Effector memory CD4-positive, alpha-beta T cell (primary cell): ENCODE measurements around the gene SPTLC1.
"Not testable (repeated sequence)": the region's sequence is repeated elsewhere in the genome, so short reads cannot be mapped to it uniquely, and the experiment has no call there.

Experiments used
- DNase-seq, 3 donors: peaks; one replicate each; pipeline ENCODE4 v3.0.0-alpha.2; 2020
- H3K27ac ChIP-seq: 2 replicates; pipeline ENCODE4 v1.7.0; 2013; ENCODE audit warnings: mild to moderate bottlenecking, low read length, moderate library complexity; ENCODE audit not compliant: insufficient read depth, poor library complexity, severe bottlenecking
- H3K27me3 ChIP-seq: replicated peaks from 2 replicates; pipeline ENCODE4 v1.7.0; 2013; ENCODE audit warnings: mild to moderate bottlenecking, low read length; ENCODE audit not compliant: insufficient read depth, control insufficient read depth, poor library complexity, severe bottlenecking
- H3K36me3 ChIP-seq: 2 replicates; pipeline ENCODE4 v1.7.0; 2013; ENCODE audit warnings: mild to moderate bottlenecking, low read length, moderate library complexity; ENCODE audit not compliant: control insufficient read depth, insufficient read depth
- H3K4me1 ChIP-seq: 2 replicates; pipeline ENCODE4 v1.7.0; 2013; ENCODE audit warnings: low read length, mild to moderate bottlenecking; ENCODE audit not compliant: control insufficient read depth, insufficient read depth, poor library complexity, severe bottlenecking
- H3K4me3 ChIP-seq: 2 replicates; pipeline ENCODE4 v1.7.0; 2013; ENCODE audit warnings: low read length, low read depth, mild to moderate bottlenecking; ENCODE audit not compliant: insufficient read depth, poor library complexity, severe bottlenecking
- H3K9me3 ChIP-seq: 2 replicates; pipeline ENCODE4 v1.7.0; 2013; ENCODE audit warnings: mild to moderate bottlenecking, low read length, moderate library complexity; ENCODE audit not compliant: control insufficient read depth

Gene SPTLC1

GRCh38 chr9:92132501-92132900, 17.3 kb upstream of the SPTLC1 start:
- Histone ChIP-seq H3K27ac (no peak overlapping the region), H3K27me3 (no peaks in the 10 kb centered on the region), H3K9me3 (no peaks in the 10 kb centered on the region), H3K4me1 (peaks cover 5% of the 10 kb centered on the region), H3K4me3 (no peak overlapping the region), H3K36me3 (no peaks in the 10 kb centered on the region)
- DNase-seq, result no peak

- H3K27me3 ChIP-seq, result no peaks in the 10 kb centered on the region
- no peak overlapping the region for H3K27ac ChIP-seq
- DNase-seq, result no peak
- no peaks in the 10 kb centered on the region for H3K36me3 ChIP-seq
- H3K4me3 ChIP-seq, result no peak overlapping the region
- H3K4me1 ChIP-seq, result no peaks in the 10 kb centered on the region
- no peaks in the 10 kb centered on the region for H3K9me3 ChIP-seq
Observed at GRCh38 chr9:92122800-92123199, 7.6 kb upstream of the SPTLC1 start.

- no peaks in the 10 kb centered on the region for H3K36me3 ChIP-seq
- no peaks in the 10 kb centered on the region for H3K9me3 ChIP-seq
- H3K4me1 ChIP-seq, result no peaks in the 10 kb centered on the region
- H3K4me3 ChIP-seq, result no peak overlapping the region
- DNase-seq, result no peak
- H3K27me3 ChIP-seq, result no peaks in the 10 kb centered on the region
- no peak overlapping the region for H3K27ac ChIP-seq
Observed at GRCh38 chr9:92122061-92122460, 6.8 kb upstream of the SPTLC1 start.

DNA sequence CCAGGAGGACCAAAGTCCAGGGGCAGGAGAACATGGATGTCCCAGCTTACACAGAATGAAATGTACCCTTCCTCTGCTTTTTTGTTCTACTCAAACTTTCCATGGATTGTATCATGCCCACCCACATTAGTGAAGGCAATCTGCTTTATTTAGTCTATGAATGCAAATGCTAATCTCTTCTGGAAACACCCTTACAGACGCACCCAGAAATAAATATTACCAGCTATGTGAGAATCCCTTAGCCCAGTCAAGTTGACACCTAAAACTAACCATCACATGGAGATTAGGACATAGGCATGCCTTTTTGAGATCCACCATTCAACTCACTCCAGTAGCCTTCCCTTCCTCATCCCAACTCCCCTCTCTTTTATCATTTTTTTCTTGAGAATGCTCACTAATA, 6.1 kb upstream of the SPTLC1 start:
- no peak overlapping the region for H3K27ac ChIP-seq
- no peaks in the 10 kb centered on the region for H3K9me3 ChIP-seq
- no peak overlapping the region for H3K4me3 ChIP-seq
- H3K4me1 ChIP-seq, result no peaks in the 10 kb centered on the region
- H3K27me3 ChIP-seq, result no peaks in the 10 kb centered on the region
- DNase-seq, result no peak
- H3K36me3 ChIP-seq, result no peaks in the 10 kb centered on the region

- H3K27me3 ChIP-seq, result no peaks in the 10 kb centered on the region
- H3K27ac ChIP-seq, result no peak overlapping the region
- no peaks in the 10 kb centered on the region for H3K36me3 ChIP-seq
- no peaks in the 10 kb centered on the region for H3K4me1 ChIP-seq
- H3K4me3 ChIP-seq, result no peak overlapping the region
- no peak for DNase-seq
- no peaks in the 10 kb centered on the region for H3K9me3 ChIP-seq
Observed at GRCh38 chr9:92120138-92120537, 4.9 kb upstream of the SPTLC1 start.

DNA sequence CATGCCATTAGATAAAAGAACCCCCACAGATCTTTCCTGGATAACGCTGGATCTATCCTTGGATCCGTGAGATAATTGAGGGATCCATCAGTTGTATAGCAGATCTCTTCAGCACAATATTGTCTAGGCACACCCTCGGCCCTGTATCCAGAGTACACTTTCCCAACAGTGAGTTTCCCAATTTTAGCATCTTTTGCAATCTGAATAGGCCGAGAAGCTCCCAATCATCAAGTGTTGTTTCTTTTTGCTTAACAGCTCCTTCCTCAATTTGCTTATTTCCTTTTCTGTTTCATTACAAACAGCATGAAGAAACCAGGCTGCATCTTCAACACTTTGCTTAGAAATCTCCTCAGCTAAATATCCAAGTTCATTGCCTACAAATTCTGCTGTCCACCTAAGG, 4.4 kb upstream of the SPTLC1 start:
- Histone ChIP-seq H3K36me3 (no peaks in the 10 kb centered on the region), H3K27ac (no peak overlapping the region), H3K9me3 (no peaks in the 10 kb centered on the region), H3K4me3 (no peak overlapping the region), H3K4me1 (no peaks in the 10 kb centered on the region), H3K27me3 (no peaks in the 10 kb centered on the region)
- no peak for DNase-seq

GRCh38 chr9:92108122-92108521, 7.1 kb downstream of the SPTLC1 start:
- H3K4me1 ChIP-seq, result no peaks in the 10 kb centered on the region
- peaks cover 30% of the 10 kb centered on the region for H3K36me3 ChIP-seq
- no peak overlapping the region for H3K27ac ChIP-seq
- no peaks in the 10 kb centered on the region for H3K27me3 ChIP-seq
- H3K9me3 ChIP-seq, result no peaks in the 10 kb centered on the region
- no peak for DNase-seq
- H3K4me3 ChIP-seq, result no peak overlapping the region

DNA sequence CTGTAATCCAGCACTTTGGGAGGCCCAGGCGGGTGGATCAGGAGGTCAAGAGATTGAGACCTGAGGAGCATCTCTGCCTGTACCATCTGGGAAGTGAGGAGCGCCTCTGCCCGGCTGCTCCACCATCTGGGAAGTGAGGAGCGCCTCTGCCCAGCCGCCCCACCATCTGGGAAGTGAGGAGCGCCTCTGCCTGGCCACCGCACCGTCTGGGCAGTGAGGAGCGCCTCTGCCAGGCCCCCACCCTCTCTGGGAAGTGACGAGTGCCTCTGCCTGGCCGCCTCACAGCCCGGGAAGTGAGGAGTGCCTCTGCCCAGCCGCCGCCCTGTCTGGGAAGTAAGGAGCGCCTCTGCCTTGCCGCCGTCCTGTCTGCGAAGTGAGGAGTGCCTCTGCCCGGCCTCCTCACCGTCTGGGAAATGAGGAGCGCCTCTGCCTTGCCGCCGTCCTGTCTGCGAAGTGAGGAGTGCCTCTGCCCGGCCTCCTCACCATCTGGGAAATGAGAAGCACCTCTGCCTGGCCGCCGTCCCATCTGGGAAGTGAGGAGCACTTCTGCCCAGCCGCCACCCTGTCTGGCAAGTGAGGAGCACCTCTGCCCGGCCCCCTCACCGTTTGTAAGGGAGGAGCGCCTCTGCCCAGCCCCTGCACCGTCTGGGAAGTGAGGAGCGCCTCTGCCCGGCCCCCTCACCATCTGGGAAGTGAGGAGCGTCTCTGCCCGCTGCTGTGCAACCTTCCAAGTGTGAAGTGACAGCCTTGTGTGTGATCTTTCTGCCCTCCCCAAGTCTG, 9.6 kb downstream of the SPTLC1 start:
- not testable (repeated sequence) for H3K27me3 ChIP-seq, H3K4me1 ChIP-seq, H3K9me3 ChIP-seq, H3K4me3 ChIP-seq, H3K27ac ChIP-seq, DNase-seq
- H3K36me3 ChIP-seq, result peaks cover 15% of the 10 kb centered on the region

GRCh38 chr9:92103601-92104000, 11.6 kb downstream of the SPTLC1 start:
- H3K4me3 ChIP-seq, H3K36me3 ChIP-seq, H3K27me3 ChIP-seq, H3K9me3 ChIP-seq, DNase-seq, H3K4me1 ChIP-seq, H3K27ac ChIP-seq: not testable (repeated sequence)

DNA sequence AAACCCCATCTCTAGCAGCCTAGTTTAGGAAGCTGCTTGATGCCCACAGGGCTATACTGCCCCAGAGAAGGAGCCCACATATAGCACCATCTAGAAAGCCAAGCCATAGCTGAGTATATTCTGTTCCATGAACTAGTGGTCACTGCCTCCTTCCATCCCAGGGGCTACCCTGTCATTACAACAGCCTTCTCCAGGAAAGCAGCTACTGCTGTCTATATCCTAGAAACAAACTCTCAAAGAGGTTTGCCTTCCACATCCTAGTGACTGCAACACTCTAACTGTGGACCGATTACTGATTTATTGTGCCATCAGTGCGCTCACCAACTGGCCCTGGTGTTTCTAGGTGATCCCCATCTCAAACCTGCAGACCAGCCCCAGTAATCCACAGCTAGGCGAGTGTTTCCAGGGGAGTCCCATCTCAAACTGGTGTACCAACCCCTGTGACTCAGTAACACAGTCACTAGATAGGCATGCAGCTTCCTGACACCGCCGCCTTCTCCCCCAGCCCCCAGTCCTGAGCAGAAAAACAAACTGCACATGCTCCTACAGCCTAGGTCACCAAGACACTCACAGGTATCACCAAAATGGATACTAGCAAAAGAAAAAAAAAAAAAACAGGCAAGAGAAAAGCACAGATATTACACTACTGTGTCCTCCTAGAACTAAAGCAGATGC, 14.8 kb downstream of the SPTLC1 start:
- no peak overlapping the region for H3K27ac ChIP-seq
- H3K36me3 ChIP-seq, result peaks cover 1% of the 10 kb centered on the region
- H3K27me3 ChIP-seq, result no peaks in the 10 kb centered on the region
- H3K4me1 ChIP-seq, result no peaks in the 10 kb centered on the region
- no peak for DNase-seq
- no peak overlapping the region for H3K4me3 ChIP-seq
- no peaks in the 10 kb centered on the region for H3K9me3 ChIP-seq
